Astrocyte (in vitro differentiated cells and primary cell): ENCODE data around the gene MYO15B.

ENCODE experiments used
- EZH2 ChIP-seq: IDR thresholded peaks from 2 replicates; pipeline ENCODE4 v1.6.1; 2012; ENCODE audit warnings: mild to moderate bottlenecking, low read length, inconsistent platforms; ENCODE audit not compliant: insufficient read depth
- TF ChIP-seq, protein P1 (sequence below): IDR thresholded peaks from 2 replicates; pipeline ENCODE4 v1.5.1; 2011; ENCODE audit warnings: low read depth, mild to moderate bottlenecking, inconsistent platforms, low read length, moderate library complexity; ENCODE audit not compliant: insufficient read depth

DNA sequence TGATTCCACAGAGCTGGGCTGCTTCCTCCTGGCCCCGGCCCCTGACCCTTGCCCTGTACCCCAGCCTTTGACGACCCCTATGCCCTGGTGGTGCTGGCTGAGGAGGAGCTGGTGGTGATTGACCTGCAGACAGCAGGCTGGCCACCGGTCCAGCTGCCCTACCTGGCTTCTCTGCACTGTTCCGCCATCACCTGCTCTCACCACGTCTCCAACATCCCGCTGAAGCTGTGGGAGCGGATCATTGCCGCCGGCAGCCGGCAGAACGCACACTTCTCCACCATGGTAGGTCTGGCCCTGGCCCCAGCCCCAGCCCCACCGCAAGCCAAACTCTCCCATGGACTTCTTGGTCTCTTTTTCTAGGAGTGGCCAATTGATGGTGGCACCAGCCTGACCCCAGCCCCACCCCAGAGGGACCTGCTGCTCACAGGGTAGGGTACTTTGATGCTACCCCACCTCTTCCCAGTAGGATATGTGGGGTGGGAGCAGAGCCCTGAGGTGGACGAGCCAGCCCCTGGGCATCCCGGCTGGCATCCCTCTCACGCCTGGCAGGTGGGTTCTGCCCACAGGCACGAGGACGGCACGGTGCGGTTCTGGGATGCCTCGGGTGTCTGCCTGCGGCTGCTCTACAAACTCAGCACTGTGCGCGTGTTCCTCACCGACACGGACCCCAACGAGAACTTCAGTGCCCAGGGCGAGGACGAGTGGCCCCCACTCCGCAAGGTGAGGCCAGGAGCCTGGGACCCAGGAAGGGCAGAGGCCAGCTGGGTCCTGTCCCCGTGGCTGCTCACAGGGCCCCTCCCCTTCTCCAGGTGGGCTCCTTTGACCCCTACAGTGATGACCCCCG is 19.0 kb upstream of the MYO15B start:
- TF ChIP-seq, protein P1, sequence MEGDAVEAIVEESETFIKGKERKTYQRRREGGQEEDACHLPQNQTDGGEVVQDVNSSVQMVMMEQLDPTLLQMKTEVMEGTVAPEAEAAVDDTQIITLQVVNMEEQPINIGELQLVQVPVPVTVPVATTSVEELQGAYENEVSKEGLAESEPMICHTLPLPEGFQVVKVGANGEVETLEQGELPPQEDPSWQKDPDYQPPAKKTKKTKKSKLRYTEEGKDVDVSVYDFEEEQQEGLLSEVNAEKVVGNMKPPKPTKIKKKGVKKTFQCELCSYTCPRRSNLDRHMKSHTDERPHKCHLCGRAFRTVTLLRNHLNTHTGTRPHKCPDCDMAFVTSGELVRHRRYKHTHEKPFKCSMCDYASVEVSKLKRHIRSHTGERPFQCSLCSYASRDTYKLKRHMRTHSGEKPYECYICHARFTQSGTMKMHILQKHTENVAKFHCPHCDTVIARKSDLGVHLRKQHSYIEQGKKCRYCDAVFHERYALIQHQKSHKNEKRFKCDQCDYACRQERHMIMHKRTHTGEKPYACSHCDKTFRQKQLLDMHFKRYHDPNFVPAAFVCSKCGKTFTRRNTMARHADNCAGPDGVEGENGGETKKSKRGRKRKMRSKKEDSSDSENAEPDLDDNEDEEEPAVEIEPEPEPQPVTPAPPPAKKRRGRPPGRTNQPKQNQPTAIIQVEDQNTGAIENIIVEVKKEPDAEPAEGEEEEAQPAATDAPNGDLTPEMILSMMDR: no peak
- TF ChIP-seq EZH2: no peak
